ENCODE measurements around the gene ARRB2. TPM values are rescaled to one million over a fixed set of nuclear protein-coding genes. Genes with fewer than 3 reads are reported as not detected.

The ARRB2 gene
- total and polyA plus RNA-seq, 2 of the 8 experiments (the other 6 are each of a cell fraction or from before 2014, with no cell fraction given), result 72.4 to 101 TPM

DNA sequence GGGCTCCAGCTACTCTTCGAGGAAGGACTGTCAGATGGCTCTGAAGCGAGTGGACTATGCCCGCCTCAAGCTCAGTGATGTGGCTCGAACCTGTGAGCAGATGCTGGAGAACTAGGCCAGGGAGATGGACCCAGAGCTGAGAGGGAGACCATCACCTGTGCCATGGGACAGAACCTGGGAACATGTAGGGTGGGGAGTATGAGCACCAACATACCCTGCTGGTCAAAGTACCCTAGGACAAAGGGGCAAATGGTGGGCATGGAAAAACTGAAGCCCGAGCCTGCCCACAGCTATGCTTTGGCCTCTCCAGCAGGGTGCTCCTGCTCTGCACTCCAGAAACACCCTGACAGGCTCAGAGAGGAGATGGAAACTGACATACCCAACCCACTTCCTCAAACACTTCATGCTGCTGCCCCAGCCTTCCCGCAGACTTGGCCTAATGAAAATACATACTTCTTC lies 22.7 kb downstream of the ARRB2 start:
- Histone ChIP-seq H3K36me3 (ENCODE audit: control insufficient read depth in 2 of 4, insufficient read depth in 4 of 4, low read length in 3 of 4) (no peaks in the 10 kb centered on the region), H3K79me1 (ENCODE audit: low read depth, low read length) (no peaks in the 10 kb centered on the region), H4K91ac (replicated peaks; ENCODE audit: insufficient read length, low read length) (no peak overlapping the region), H3K27ac (ENCODE audit: low read depth, low read length) (no peak overlapping the region), H2BK120ac (replicated peaks; ENCODE audit: low read depth, low read length) (no peak overlapping the region), H2BK15ac (ENCODE audit: low read length) (no peak overlapping the region), H3K9me3 (ENCODE audit: insufficient read depth in 2 of 2, low read depth in 1 of 2, low read length in 1 of 2) (no peaks in the 10 kb centered on the region), H3K4ac (replicated peaks; ENCODE audit: insufficient read length, low read depth, low read length) (no peak overlapping the region), H2AK5ac (ENCODE audit: low read depth, low read length) (no peak overlapping the region), H4K5ac (ENCODE audit: insufficient read length, low read depth, low read length) (no peak overlapping the region), H3K23me2 (ENCODE audit: low read depth, low read length) (peaks cover 7% of the 10 kb centered on the region), H3K23ac (ENCODE audit: insufficient read length) (no peak overlapping the region), H3K4me2 (ENCODE audit: insufficient read depth in 1 of 2, low read depth in 2 of 2, low read length in 2 of 2) (no peak overlapping the region), H3K4me1 (replicated peaks in 1 of 4; ENCODE audit: control insufficient read depth in 3 of 4, insufficient read depth in 4 of 4, low read length in 3 of 4) (peaks cover 0 to under 1% (median 0%) of the 10 kb centered on the region in 4 experiments; a peak in 2 of 7 replicates), H3K9ac (replicated peaks in 1 of 4; ENCODE audit: extremely low read depth in 1 of 4, low read depth in 3 of 4, low read length in 3 of 4) (no peak overlapping the region), H3K56ac (replicated peaks; ENCODE audit: insufficient read length, low read depth, low read length) (no peak overlapping the region), H3K14ac (ENCODE audit: insufficient read length) (no peak overlapping the region), H2AFZ (ENCODE audit: low read length) (no peak overlapping the region), H2BK5ac (ENCODE audit: low read depth, low read length) (no peak overlapping the region), H3K79me2 (ENCODE audit: control insufficient read depth in 1 of 2, insufficient read depth in 2 of 2, low read length in 2 of 2) (no peaks in the 10 kb centered on the region), H4K8ac (ENCODE audit: extremely low read depth, insufficient read depth, low read length) (no peak overlapping the region), H2BK12ac (ENCODE audit: low read depth, low read length) (no peak overlapping the region), H3K4me3 (ENCODE audit: extremely low read depth in 1 of 4, insufficient read depth in 2 of 4, low read depth in 3 of 4, low read length in 4 of 4) (no peak overlapping the region), H4K20me1 (replicated peaks in 1 of 2; ENCODE audit: control insufficient read depth in 1 of 2, insufficient read depth in 2 of 2, low read length in 2 of 2) (peaks cover 2 to 6% of the 10 kb centered on the region in 2 experiments), H3K18ac (ENCODE audit: extremely low read depth, low read length) (no peak overlapping the region), H2BK20ac (ENCODE audit: low read length) (no peak overlapping the region), H3K27me3 (replicated peaks in 1 of 4; ENCODE audit: control insufficient read depth in 3 of 4, extremely low read depth in 1 of 4, insufficient read depth in 3 of 4, low read length in 3 of 4) (peaks cover 1 to 17% (median 6%) of the 10 kb centered on the region in 4 experiments; a peak in 6 of 7 replicates)
- ChIA-PET POLR2A (ENCODE audit: partially characterized antibody) (interaction anchor here (0.8 kb wide), 2 partner anchors 23 to 191 kb away, joined by 3 read pairs; partner anchors contain the start of gene ARRB2), CTCF (ENCODE audit: partially characterized antibody) (interaction anchor here (0.9 to 3.8 kb wide), 17 partner anchors 9 to 176 kb away, joined by 3 to 24 read pairs (median 4); partner anchors contain the start of genes C17orf107, GLTPD2 and VMO1)
- WGBS, 2 experiments (ENCODE audit: extremely low coverage in 1 of 2, insufficient coverage in 1 of 2, insufficient read length in 1 of 2, insufficient replicate concordance in 2 of 2, low coverage in 1 of 2, low lambda C conversion rate in 2 of 2, missing lambda C conversion rate in 1 of 2), result 93% methylated on average over 6 of the region's 6 CpGs; no CpG with 5 or more reads in 1 of the 2 experiments
- DNase-seq (ENCODE audit: low read depth in 1 of 2, low spot score in 2 of 2) (no peak), FAIRE-seq (no peak)
- TF ChIP-seq YY1 (IDR thresholded peaks at IDR 0.05; ENCODE audit: low read depth, low read length), result no peak
- TF ChIP-seq POLR2AphosphoS5 (IDR thresholded peaks at IDR 0.05; ENCODE audit: low read depth, low read length), result no peak
- TF ChIP-seq TAF7 (optimal IDR thresholded peaks at IDR 0.05; ENCODE audit: borderline replicate concordance, low read depth, low read length), result no peak
- TF ChIP-seq SAP30 (IDR thresholded peaks at IDR 0.05; ENCODE audit: insufficient read depth, insufficient replicate concordance, low read length), result no peak
- no peak for TF ChIP-seq KDM1A (IDR thresholded peaks at IDR 0.05; ENCODE audit: borderline replicate concordance, low read length)
- peak in 1 of 2 experiments; percentile 39; a peak in 2 of 4 replicates for TF ChIP-seq RAD21 (IDR thresholded peaks at IDR 0.05 in 1 of 2, conservative IDR thresholded peaks at IDR 0.05 in 1 of 2; ENCODE audit: low read depth in 2 of 2, low read length in 2 of 2)
- no peak for TF ChIP-seq TBP (IDR thresholded peaks at IDR 0.05; ENCODE audit: low read depth, low read length)
- TF ChIP-seq, protein P1, sequence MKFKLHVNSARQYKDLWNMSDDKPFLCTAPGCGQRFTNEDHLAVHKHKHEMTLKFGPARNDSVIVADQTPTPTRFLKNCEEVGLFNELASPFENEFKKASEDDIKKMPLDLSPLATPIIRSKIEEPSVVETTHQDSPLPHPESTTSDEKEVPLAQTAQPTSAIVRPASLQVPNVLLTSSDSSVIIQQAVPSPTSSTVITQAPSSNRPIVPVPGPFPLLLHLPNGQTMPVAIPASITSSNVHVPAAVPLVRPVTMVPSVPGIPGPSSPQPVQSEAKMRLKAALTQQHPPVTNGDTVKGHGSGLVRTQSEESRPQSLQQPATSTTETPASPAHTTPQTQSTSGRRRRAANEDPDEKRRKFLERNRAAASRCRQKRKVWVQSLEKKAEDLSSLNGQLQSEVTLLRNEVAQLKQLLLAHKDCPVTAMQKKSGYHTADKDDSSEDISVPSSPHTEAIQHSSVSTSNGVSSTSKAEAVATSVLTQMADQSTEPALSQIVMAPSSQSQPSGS (IDR thresholded peaks at IDR 0.05; ENCODE audit: low read length), result no peak
- no peak for TF ChIP-seq PHF8 (conservative IDR thresholded peaks at IDR 0.05; ENCODE audit: low read depth, low read length)

All from H1 (cell line).